CD8-positive, alpha-beta memory T cell (primary cell): ENCODE data around the gene ANXA6. TPM values are rescaled to one million over a fixed set of nuclear protein-coding genes. Genes with fewer than 3 reads are reported as not detected.

Experiments used
- CTCF ChIA-PET: fragments of 350-600 bp; sonication (Branson Sonifier 250); formaldehyde crosslinking; loops from one replicate; lab custom pipeline; 2021; ENCODE audit warnings: antibody characterized with exemption; lab: Charles Lee
- POLR2A ChIA-PET: fragments of 350-600 bp; sonication (Branson Sonifier 250); formaldehyde crosslinking; loops from one replicate; lab custom pipeline; 2021; ENCODE audit warnings: antibody characterized with exemption; lab: Charles Lee
- DNase-seq, 5 donors: peaks; one replicate each; pipeline versions ENCODE4 v3.0.0 to v3.0.0-alpha.2; 2020 to 2022; ENCODE audit warnings: mixed read lengths in 1 of 5
- H3K27ac ChIP-seq: one replicate; pipeline ENCODE4 v1.7.0; 2013; ENCODE audit warnings: low read depth, mild to moderate bottlenecking, low read length, moderate library complexity
- H3K27me3 ChIP-seq: 2 replicates; pipeline ENCODE4 v1.7.0; 2013; ENCODE audit warnings: low read length, mild to moderate bottlenecking; ENCODE audit not compliant: insufficient read depth, poor library complexity, severe bottlenecking
- H3K36me3 ChIP-seq: 2 replicates; pipeline ENCODE4 v1.7.0; 2013; ENCODE audit warnings: mild to moderate bottlenecking, low read length, moderate library complexity; ENCODE audit not compliant: insufficient read depth
- H3K4me1 ChIP-seq: 2 replicates; pipeline ENCODE4 v1.7.0; 2013; ENCODE audit warnings: mild to moderate bottlenecking, low read length, moderate library complexity; ENCODE audit not compliant: insufficient read depth
- H3K4me3 ChIP-seq: 2 replicates; pipeline ENCODE4 v1.7.0; 2013; ENCODE audit warnings: mild to moderate bottlenecking, low read length
- H3K9me3 ChIP-seq: 2 replicates; pipeline ENCODE4 v1.7.0; 2013; ENCODE audit warnings: mild to moderate bottlenecking, low read length
- H3K27ac Mint-ChIP-seq, 8 donors: one replicate each; pipeline ENCODE4 v1.8.0; 2020 to 2021; ENCODE audit warnings: mixed read lengths in 8 of 8, mild to moderate bottlenecking in 6 of 8, inconsistent platforms in 3 of 8, moderate library complexity in 3 of 8
- H3K27me3 Mint-ChIP-seq, 2 donors: one replicate each; pipeline ENCODE4 v1.8.0; 2020 to 2021; ENCODE audit warnings: mixed read lengths in 2 of 2, mild to moderate bottlenecking in 1 of 2, moderate library complexity in 1 of 2
- H3K36me3 Mint-ChIP-seq, 3 donors: one replicate each; pipeline ENCODE4 v1.8.0; 2020 to 2021; ENCODE audit warnings: mixed read lengths in 3 of 3, inconsistent platforms in 1 of 3, mild to moderate bottlenecking in 1 of 3
- H3K4me1 Mint-ChIP-seq, 3 donors: one replicate each; pipeline ENCODE4 v1.8.0; 2020 to 2021; ENCODE audit warnings: mixed read lengths in 3 of 3, inconsistent platforms in 1 of 3, mild to moderate bottlenecking in 1 of 3
- H3K4me3 Mint-ChIP-seq, 7 donors: one replicate each; pipeline ENCODE4 v1.8.0; 2020 to 2021; ENCODE audit warnings: mixed read lengths in 7 of 7, mild to moderate bottlenecking in 6 of 7, moderate library complexity in 4 of 7, inconsistent platforms in 2 of 7
- H3K9me3 Mint-ChIP-seq, 5 donors: one replicate each; pipeline ENCODE4 v1.8.0; 2020 to 2022; ENCODE audit warnings: mixed read lengths in 5 of 5, mild to moderate bottlenecking in 3 of 5, moderate library complexity in 2 of 5, inconsistent platforms in 1 of 5
- polyA plus RNA-seq: library from polyadenylated mRNA; unstranded; fragments of 300-500 nt; fragmentation: Illumina TruSeq; gene quantifications from one replicate; pipeline ENCODE4 v1.2.3, GENCODE V29; 2021
- total RNA-seq, 2 experiments: library from RNA; stranded (reverse); gene quantifications; one replicate each; pipeline ENCODE4 v1.2.3, GENCODE V29; 2021

ANXA6 gene
- total RNA-seq = 100 to 1,000 TPM; 452 to 459 TPM
- 351 TPM for polyA plus RNA-seq

DNA sequence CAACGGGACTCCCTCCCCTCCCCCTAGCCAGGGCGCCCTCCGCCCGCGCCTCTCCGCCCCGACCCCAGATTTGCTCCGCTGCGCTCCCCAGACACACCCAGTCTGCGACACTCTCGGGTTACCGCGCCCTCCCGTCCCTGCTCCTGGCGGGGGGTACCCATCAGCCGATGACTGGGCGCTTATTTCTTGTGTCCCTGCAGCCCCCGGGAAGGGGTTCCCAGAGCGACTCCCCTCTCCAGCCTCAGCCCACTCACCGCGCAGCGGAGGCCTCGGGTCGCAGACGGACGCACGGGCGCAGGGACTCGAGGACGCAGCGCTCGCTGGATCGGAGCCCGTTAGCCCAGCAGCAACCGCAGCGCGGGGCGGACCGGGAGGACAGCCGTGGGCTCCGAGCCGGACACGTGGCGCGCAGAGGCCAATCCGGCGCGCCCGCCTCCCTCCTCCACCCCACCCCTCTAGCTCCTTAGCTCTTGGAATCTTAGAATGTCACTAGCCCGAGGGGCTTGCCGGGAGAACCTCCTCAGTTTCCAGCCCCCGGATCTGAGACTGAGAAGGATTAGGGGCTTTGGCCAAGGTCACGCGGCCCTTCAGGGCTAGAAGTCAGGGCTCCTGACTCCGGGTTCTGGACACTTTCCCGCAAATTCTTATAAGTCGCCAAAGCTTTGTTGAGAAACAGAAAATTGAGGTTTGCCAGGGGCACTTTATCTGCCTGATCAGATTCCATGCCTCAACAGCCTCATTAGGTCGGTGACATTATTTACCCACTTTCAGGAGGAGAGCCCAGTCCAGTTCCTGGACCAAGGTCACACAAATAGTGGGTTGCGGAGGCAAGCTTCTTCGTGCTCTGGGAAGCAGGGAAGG lies at the start of gene ANXA6:
ANXA6 (minus strand) TSS at position 354 of the 861 bp plus-strand sequence. CDS start 9,878 bp downstream, outside the sequence.
- peak within 1 kb of the TSS; percentile 96 to 99 (median 97) for H3K4me3 Mint-ChIP-seq
- peak; percentile 59 to 80 (median 67) for DNase-seq
- Histone ChIP-seq H3K9me3 (no peaks in the 10 kb centered on the region), H3K4me3 (peak within 1 kb of the TSS; percentile 86), H3K27me3 (no peaks in the 10 kb centered on the region), H3K36me3 (no peaks in the 10 kb centered on the region), H3K4me1 (peaks cover 48% of the 10 kb centered on the region), H3K27ac (peak within 1 kb of the TSS; percentile 70)
- peaks cover 52 to 59% (median 58%) of the 10 kb centered on the region in 3 donors for H3K4me1 Mint-ChIP-seq
- H3K27me3 Mint-ChIP-seq = peaks cover 0 to 2% of the 10 kb centered on the region in 2 donors
- H3K9me3 Mint-ChIP-seq = no peaks in the 10 kb centered on the region
- peak within 1 kb of the TSS; percentile 86 to 99 (median 94) for H3K27ac Mint-ChIP-seq
- ChIA-PET CTCF (interaction anchor here (1.2 to 5.1 kb wide), 10 partner anchors 8 to 95 kb away, joined by 3 to 38 read pairs (median 10); partner anchors contain the start of gene GM2A), POLR2A (interaction anchor here (0.5 to 1.5 kb wide), 5 partner anchors 31 to 457 kb away, joined by 3 to 6 read pairs (median 3); partner anchors contain the start of gene RBM22)
- peaks cover 0 to 21% (median 5%) of the 10 kb centered on the region in 3 donors for H3K36me3 Mint-ChIP-seq

GRCh38 chr5:151205411-151205810 lies 47.8 kb upstream of the ANXA6 start:
- H3K9me3 ChIP-seq = no peaks in the 10 kb centered on the region
- no peaks in the 10 kb centered on the region for H3K27me3 Mint-ChIP-seq
- POLR2A ChIA-PET = interaction anchor here (1.0 kb wide), 1 partner anchor 12 kb away, joined by 3 read pairs; no protein-coding TSS in a partner anchor
- H3K9me3 Mint-ChIP-seq = no peaks in the 10 kb centered on the region
- H3K4me1 Mint-ChIP-seq = peaks cover 55 to 79% (median 60%) of the 10 kb centered on the region in 3 donors
- peaks cover 0 to 41% (median 6%) of the 10 kb centered on the region in 3 donors for H3K36me3 Mint-ChIP-seq
- H3K36me3 ChIP-seq = peaks cover 15% of the 10 kb centered on the region
- no peak overlapping the region for H3K4me3 Mint-ChIP-seq
- H3K27ac ChIP-seq = no peak overlapping the region
- DNase-seq = no peak
- no peaks in the 10 kb centered on the region for H3K27me3 ChIP-seq
- CTCF ChIA-PET = no interaction called here
- H3K4me3 ChIP-seq = no peak overlapping the region
- peaks cover 55% of the 10 kb centered on the region for H3K4me1 ChIP-seq
- H3K27ac Mint-ChIP-seq = peak overlapping the region; percentile 43 to 82 (median 71)

GRCh38 chr5:151204051-151204450 lies 46.5 kb upstream of the ANXA6 start:
- Histone ChIP-seq H3K4me3 (no peak overlapping the region), H3K27me3 (no peaks in the 10 kb centered on the region), H3K4me1 (peaks cover 44% of the 10 kb centered on the region), H3K9me3 (no peaks in the 10 kb centered on the region), H3K27ac (no peak overlapping the region), H3K36me3 (peaks cover 15% of the 10 kb centered on the region)
- no peak overlapping the region for H3K4me3 Mint-ChIP-seq
- peaks cover 0 to 51% (median 9%) of the 10 kb centered on the region in 3 donors for H3K36me3 Mint-ChIP-seq
- no peaks in the 10 kb centered on the region for H3K9me3 Mint-ChIP-seq
- DNase-seq = no peak
- H3K4me1 Mint-ChIP-seq = peaks cover 46 to 67% (median 49%) of the 10 kb centered on the region in 3 donors
- POLR2A ChIA-PET = interaction anchor here (1.3 kb wide), 1 partner anchor 10 kb away, joined by 3 read pairs; no protein-coding TSS in a partner anchor
- peak overlapping the region in 6 of 8 donors; percentile 17 to 57 (median 34) for H3K27ac Mint-ChIP-seq
- CTCF ChIA-PET = interaction anchor here (2.2 kb wide), 1 partner anchor 39 kb away, joined by 5 read pairs; no protein-coding TSS in a partner anchor
- H3K27me3 Mint-ChIP-seq = no peaks in the 10 kb centered on the region

DNA sequence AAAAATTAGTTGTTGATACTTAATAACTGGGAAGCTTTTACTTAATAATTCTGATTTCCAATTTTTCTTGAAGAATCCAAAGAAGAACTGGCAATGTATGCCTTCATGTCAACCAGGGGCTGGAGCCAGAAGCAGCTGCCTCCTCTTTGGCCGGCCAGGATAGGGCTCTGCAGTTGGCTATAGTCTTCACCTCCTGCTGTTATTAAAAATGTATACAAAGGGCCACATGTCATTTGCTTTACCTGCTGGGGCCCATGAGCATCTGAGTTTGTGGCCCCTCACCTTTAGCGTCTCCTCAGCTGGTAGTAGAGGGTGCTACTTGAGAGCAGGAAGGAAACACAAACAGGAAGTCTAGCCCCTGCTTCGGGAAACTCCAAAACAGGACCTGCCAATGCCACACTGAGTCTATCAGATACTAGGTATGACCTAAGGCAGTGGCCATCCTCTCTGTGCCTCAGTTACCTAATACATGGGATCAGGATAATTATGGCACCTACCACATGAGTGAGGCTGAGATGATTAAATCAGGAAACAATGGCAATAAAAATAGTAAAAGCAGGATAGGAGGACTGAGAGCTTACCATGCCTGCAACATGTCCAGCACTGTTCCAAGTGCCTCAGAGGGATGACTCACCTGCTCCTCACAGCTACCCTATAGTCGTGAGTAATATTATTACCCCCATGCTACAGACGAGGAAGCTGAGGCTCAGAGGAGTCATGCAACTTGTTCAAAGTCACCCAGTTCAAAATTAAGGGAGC lies 45.0 kb upstream of the ANXA6 start:
- H3K27me3 ChIP-seq = no peaks in the 10 kb centered on the region
- H3K27me3 Mint-ChIP-seq = no peaks in the 10 kb centered on the region
- H3K4me3 Mint-ChIP-seq = peak overlapping the region in 6 of 7 donors; percentile 23 to 74 (median 59)
- H3K36me3 Mint-ChIP-seq = peaks cover 0 to 63% (median 10%) of the 10 kb centered on the region in 3 donors
- peaks cover 29% of the 10 kb centered on the region for H3K4me1 ChIP-seq
- no peaks in the 10 kb centered on the region for H3K9me3 ChIP-seq
- H3K9me3 Mint-ChIP-seq = no peaks in the 10 kb centered on the region
- H3K27ac Mint-ChIP-seq = peak overlapping the region; percentile 86 to 99 (median 90)
- no peak overlapping the region for H3K27ac ChIP-seq
- ChIA-PET CTCF (interaction anchor here (0.7 to 3.4 kb wide), 10 partner anchors 9 to 149 kb away, joined by 3 to 13 read pairs (median 3); no protein-coding TSS in a partner anchor), POLR2A (interaction anchor here (0.6 to 1.9 kb wide), 8 partner anchors 11 to 194 kb away, joined by 3 to 7 read pairs (median 4); partner anchors contain the start of gene ANXA6)
- peaks cover 36 to 58% (median 41%) of the 10 kb centered on the region in 3 donors for H3K4me1 Mint-ChIP-seq
- no peak overlapping the region for H3K4me3 ChIP-seq
- peaks cover 15% of the 10 kb centered on the region for H3K36me3 ChIP-seq
- peak in 3 of 5 donors; percentile 32 to 60 (median 38) for DNase-seq

DNA sequence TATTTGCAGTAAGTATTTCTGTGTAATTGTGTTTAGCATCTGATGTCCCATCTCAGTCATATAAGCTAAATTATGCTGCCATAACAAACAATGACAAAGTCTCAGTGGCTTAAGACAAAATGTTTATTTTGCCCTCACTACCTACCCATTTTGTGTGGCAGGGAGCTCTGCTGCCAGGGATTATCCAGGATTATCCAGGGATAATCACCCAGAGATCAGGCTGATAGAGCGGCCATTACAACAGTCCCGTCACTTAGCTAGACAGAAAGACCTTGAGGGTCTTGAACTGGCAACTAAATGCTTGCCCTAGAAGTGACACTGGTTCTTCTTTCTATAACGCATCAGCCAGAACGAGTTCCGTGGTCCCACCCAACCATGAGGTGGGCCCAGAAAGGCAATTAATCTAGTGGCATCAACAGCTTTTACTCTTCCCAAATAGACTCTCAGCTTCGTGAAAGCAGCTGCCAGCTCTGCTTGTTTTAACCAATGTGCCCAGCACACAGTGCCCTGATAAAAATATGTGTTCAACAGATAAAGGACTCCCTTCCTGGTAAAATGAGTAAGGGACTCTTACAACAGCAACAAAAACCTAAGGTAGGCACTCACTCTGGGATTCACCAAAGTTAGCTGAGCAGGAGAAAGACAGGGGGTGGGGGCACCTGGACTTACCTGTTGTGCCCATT lies 43.5 kb upstream of the ANXA6 start:
- no peaks in the 10 kb centered on the region for H3K9me3 Mint-ChIP-seq
- Histone ChIP-seq H3K4me3 (no peak overlapping the region), H3K36me3 (peaks cover 15% of the 10 kb centered on the region), H3K27ac (no peak overlapping the region), H3K9me3 (no peaks in the 10 kb centered on the region), H3K27me3 (no peaks in the 10 kb centered on the region), H3K4me1 (peaks cover 35% of the 10 kb centered on the region)
- H3K36me3 Mint-ChIP-seq = peaks cover 0 to 74% (median 17%) of the 10 kb centered on the region in 3 donors
- ChIA-PET POLR2A (interaction anchor here (0.9 to 1.1 kb wide), 2 partner anchors 22 to 37 kb away, joined by 3 read pairs; no protein-coding TSS in a partner anchor), CTCF (interaction anchor here (1.0 to 3.4 kb wide), 4 partner anchors 11 to 37 kb away, joined by 3 to 13 read pairs (median 4); no protein-coding TSS in a partner anchor)
- peaks cover 46 to 64% (median 50%) of the 10 kb centered on the region in 3 donors for H3K4me1 Mint-ChIP-seq
- no peak for DNase-seq
- peak overlapping the region; percentile 53 to 88 (median 75) for H3K27ac Mint-ChIP-seq
- H3K27me3 Mint-ChIP-seq = no peaks in the 10 kb centered on the region
- H3K4me3 Mint-ChIP-seq = no peak overlapping the region

- POLR2A ChIA-PET = interaction anchor here (0.7 kb wide), 1 partner anchor 24 kb away, joined by 3 read pairs; the partner anchor contains the start of gene CCDC69
- CTCF ChIA-PET = interaction anchor here (1.0 kb wide), 1 partner anchor 35 kb away, joined by 8 read pairs; no protein-coding TSS in a partner anchor
- H3K27me3 ChIP-seq = no peaks in the 10 kb centered on the region
- Mint-ChIP-seq H3K27me3 (no peaks in the 10 kb centered on the region), H3K36me3 (peaks cover 0 to 73% (median 13%) of the 10 kb centered on the region in 3 donors), H3K4me3 (no peak overlapping the region), H3K9me3 (no peaks in the 10 kb centered on the region), H3K4me1 (peaks cover 50 to 65% (median 52%) of the 10 kb centered on the region in 3 donors), H3K27ac (peak overlapping the region; percentile 14 to 92 (median 84))
- H3K4me3 ChIP-seq = no peak overlapping the region
- no peaks in the 10 kb centered on the region for H3K9me3 ChIP-seq
- DNase-seq = no peak
- H3K27ac ChIP-seq = no peak overlapping the region
- H3K4me1 ChIP-seq = peaks cover 31% of the 10 kb centered on the region
- H3K36me3 ChIP-seq = peaks cover 15% of the 10 kb centered on the region
These were observed 42.1 kb upstream of the ANXA6 start for GRCh38 chr5:151199581-151200185.
